ENCODE data around the gene UGT1A3.

- TF ChIP-seq CTCF (IDR thresholded peaks at IDR 0.05) (no peak), POLR2A (IDR thresholded peaks at IDR 0.05) (no peak), EP300 (IDR thresholded peaks at IDR 0.05; ENCODE audit: low read depth) (no peak)
These were observed 32.4 kb downstream of the UGT1A3 start for GRCh38 chr2:233761040-233761769.
